ENCODE results near the gene SDS. TPM values are rescaled to one million over a fixed set of nuclear protein-coding genes. Genes with fewer than 3 reads are reported as not detected.

The SDS gene
- total and polyA plus RNA-seq, 2 donors (not counting 3 experiments of a cell fraction or from before 2014, with no cell fraction given): not detected

- Histone ChIP-seq H3K4me3 (replicated peaks in 1 of 3; ENCODE audit: insufficient read depth in 1 of 3, low read depth in 1 of 3, low read length in 3 of 3) (no peak overlapping the region), H3K9me3 (replicated peaks; ENCODE audit: control insufficient read depth, insufficient read depth, low read length) (no peaks in the 10 kb centered on the region), H3K27ac (ENCODE audit: insufficient read depth, low read depth, low read length) (no peak overlapping the region), H3K9me1 (replicated peaks; ENCODE audit: control insufficient read depth, extremely low read depth, insufficient read depth, low read length) (no peaks in the 10 kb centered on the region), H3K4me1 (ENCODE audit: control insufficient read depth, extremely low read depth, insufficient read depth, low read length) (peaks cover 6% of the 10 kb centered on the region), H3K79me2 (ENCODE audit: control insufficient read depth, insufficient read depth, low read length) (peaks cover 9% of the 10 kb centered on the region), H3K27me3 (ENCODE audit: control insufficient read depth in 2 of 2, insufficient read depth in 2 of 2, low read length in 2 of 2) (no peaks in the 10 kb centered on the region), H2AFZ (ENCODE audit: low read depth, low read length) (no peak overlapping the region), H4K20me1 (replicated peaks; ENCODE audit: control insufficient read depth, extremely low read depth, insufficient read depth, low read length) (no peaks in the 10 kb centered on the region), H3K4me2 (ENCODE audit: insufficient read depth, low read length) (no peak overlapping the region), H3K9ac (replicated peaks; ENCODE audit: extremely low read depth, insufficient read depth, low read length) (no peak overlapping the region), H3K36me3 (ENCODE audit: control insufficient read depth in 2 of 2, extremely low read depth in 1 of 2, insufficient read depth in 2 of 2, low read length in 2 of 2) (no peaks in the 10 kb centered on the region)
- FAIRE-seq (no peak), DNase-seq (ENCODE audit: low read depth, low spot score) (no peak)
- ChIA-PET POLR2A (no interaction called here), CTCF (no interaction called here)
- intact Hi-C loops (cut with micrococcal nuclease): no loop called here
- dilution Hi-C loops (cut with MboI; ENCODE audit: extremely low pct_ligation_motif_present, low sequenced_read_pairs): no loop called here
- no peak for TF ChIP-seq EZH2 (IDR thresholded peaks at IDR 0.05; ENCODE audit: borderline replicate concordance, low read depth, low read length, severe bottlenecking)
- TF ChIP-seq CTCF (IDR thresholded peaks at IDR 0.05; ENCODE audit: extremely low read depth in 1 of 2, insufficient read depth in 1 of 2, low read depth in 1 of 2, low read length in 2 of 2): peak in 1 of 2 donors; percentile 7
- BruUV-seq (replicated peaks): no TSS peak
Observed at GRCh38 chr12:113359939-113360748, 43.5 kb downstream of the SDS start.
